Measurements from ENCODE around the gene EPB41L2.

- TF ChIP-seq CTCF (IDR thresholded peaks at IDR 0.05; ENCODE audit: insufficient read depth, low read depth, low read length) (no peak), EZH2 (IDR thresholded peaks at IDR 0.05; ENCODE audit: insufficient read depth, low read length) (no peak)
Observed at GRCh38 chr6:130970839-130971410, 92.1 kb downstream of the EPB41L2 start.
